Stimulated activated CD4-positive, alpha-beta T cell treated with anti-CD3 and anti-CD28 coated beads, Interleukin-2, amount 100 ng/mL, for 24 hours (primary cell): ENCODE results near the gene PTBP2.

Source experiments
- DNase-seq, 2 donors: peaks; one replicate each; pipeline ENCODE4 v3.0.0-alpha.2; 2020

Gene PTBP2, protein sequence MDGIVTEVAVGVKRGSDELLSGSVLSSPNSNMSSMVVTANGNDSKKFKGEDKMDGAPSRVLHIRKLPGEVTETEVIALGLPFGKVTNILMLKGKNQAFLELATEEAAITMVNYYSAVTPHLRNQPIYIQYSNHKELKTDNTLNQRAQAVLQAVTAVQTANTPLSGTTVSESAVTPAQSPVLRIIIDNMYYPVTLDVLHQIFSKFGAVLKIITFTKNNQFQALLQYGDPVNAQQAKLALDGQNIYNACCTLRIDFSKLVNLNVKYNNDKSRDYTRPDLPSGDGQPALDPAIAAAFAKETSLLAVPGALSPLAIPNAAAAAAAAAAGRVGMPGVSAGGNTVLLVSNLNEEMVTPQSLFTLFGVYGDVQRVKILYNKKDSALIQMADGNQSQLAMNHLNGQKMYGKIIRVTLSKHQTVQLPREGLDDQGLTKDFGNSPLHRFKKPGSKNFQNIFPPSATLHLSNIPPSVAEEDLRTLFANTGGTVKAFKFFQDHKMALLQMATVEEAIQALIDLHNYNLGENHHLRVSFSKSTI

GRCh38 chr1:96721416-96722160 is at the start of gene PTBP2:
Gene PTBP2, plus strand, starts transcription at chr1:96721784. Its CDS starts 81 bp downstream, at chr1:96721865.
- peak; percentile 81 to 84 for DNase-seq

DNA sequence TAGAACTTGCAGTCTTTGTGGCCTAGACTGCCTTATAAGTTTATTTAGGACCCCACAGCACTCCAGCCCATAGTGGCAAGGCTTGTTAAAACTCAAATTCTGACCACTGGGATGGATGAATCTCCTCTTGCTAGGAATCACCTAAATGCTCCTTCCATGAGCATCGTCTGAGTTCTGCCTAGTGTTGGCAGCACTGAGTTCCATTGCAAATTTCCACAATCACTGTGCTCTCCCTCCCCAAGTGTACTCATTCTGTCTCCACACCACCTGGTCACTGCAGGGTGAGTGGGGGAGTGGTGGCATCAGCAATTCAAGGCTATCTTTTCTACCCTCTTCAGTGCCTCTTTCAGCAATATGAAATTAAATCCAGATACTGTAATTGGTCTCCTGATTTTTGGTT is 46.7 kb upstream of the PTBP2 start:
- DNase-seq = no peak

GRCh38 chr1:96682056-96682455 is 39.5 kb upstream of the PTBP2 start:
- no peak for DNase-seq

GRCh38 chr1:96683931-96684330 is 37.7 kb upstream of the PTBP2 start:
- no peak for DNase-seq

- DNase-seq = no peak
Measured at GRCh38 chr1:96684744-96685143, 36.8 kb upstream of the PTBP2 start.

DNA sequence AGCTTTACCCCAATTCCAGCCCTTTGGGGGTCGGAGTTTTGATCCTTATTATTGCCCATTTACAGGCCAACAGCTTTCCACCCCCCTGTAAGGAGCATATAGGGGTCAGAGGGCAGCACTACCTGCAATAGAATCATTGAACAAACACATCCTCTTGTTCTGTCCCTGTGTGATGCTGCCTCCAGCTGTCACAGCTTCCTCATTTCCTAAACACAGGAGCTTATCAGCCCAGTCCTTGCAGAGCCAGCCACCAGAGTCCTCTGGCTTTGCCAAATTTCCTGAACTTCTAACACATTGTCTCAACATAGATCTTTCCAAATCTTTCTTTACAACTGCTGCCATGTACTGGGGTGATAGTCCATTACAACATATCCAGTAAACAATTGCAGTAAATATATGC is 32.8 kb upstream of the PTBP2 start:
- DNase-seq = no peak

GRCh38 chr1:96695954-96696353 is 25.6 kb upstream of the PTBP2 start:
- no peak for DNase-seq

DNA sequence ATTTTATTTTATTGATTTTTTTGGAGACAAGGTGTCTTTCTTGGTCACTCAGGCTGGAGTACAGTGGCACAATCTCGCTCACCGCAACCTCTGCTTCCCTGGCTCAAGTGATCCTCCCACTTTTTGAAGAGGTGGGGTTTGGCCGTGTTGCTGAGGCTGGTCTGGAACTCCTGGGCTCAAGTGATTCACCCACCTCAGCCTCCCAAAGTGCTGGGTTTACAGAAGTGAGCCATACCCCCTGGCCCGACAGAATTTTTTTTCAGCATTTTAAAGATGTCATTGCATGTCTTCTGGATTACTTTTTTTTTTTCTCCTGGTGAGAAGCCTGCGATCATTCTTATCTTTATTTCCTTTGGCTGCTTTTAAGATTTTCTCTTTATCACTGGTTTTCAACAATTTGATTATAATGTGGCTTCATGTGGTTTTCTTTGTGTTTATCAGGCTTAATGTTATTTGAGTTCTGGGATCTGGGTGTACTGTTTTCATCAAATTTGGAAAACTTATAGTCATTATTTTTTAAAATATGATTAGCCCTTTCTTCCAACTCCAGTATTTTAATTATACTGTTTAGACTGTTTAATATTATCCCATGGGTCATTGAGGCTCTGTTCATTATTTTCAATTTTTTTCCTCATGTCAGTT is 23.1 kb upstream of the PTBP2 start:
- no peak for DNase-seq

GRCh38 chr1:96703186-96703585 is 18.4 kb upstream of the PTBP2 start:
- no peak for DNase-seq

GRCh38 chr1:96707023-96707422 is 14.6 kb upstream of the PTBP2 start:
- no peak for DNase-seq

- DNase-seq = no peak
Measured at GRCh38 chr1:96708482-96708881, 13.1 kb upstream of the PTBP2 start.

- no peak for DNase-seq
Measured at GRCh38 chr1:96710708-96711477, 10.7 kb upstream of the PTBP2 start.

GRCh38 chr1:96713649-96714048 is 7.9 kb upstream of the PTBP2 start:
- DNase-seq = no peak

DNA sequence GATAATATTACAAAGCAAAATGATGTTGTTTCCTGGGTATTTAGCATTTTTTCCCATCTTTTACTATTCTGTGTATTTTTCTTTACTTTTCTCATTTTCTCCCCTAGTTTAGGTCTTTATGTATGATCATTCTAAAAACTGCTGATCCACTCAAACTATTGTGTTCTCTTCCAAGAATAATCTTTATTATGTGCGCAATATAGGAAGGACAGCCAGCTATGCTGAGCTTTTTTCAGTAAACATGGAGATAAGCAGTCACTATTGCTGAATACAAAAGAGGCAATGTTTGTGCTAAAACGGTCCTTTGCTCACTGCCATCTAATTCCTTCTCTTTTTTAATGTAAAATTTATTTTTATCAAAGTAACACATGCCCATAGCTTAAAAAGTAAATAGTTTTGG is 6.7 kb upstream of the PTBP2 start:
- DNase-seq = no peak

- DNase-seq = no peak
Measured at GRCh38 chr1:96715482-96715881, 6.1 kb upstream of the PTBP2 start.

GRCh38 chr1:96721053-96721415 is 550 bp upstream of the PTBP2 start:
- DNase-seq = no peak

GRCh38 chr1:96722161-96722922 is 758 bp downstream of the PTBP2 start:
- peak; percentile 56 to 57 for DNase-seq

GRCh38 chr1:96722958-96723357 is 1.4 kb downstream of the PTBP2 start:
- DNase-seq = no peak

- DNase-seq = no peak
Measured at GRCh38 chr1:96723377-96723776, 1.8 kb downstream of the PTBP2 start.

GRCh38 chr1:96723936-96724335 is 2.4 kb downstream of the PTBP2 start:
- no peak for DNase-seq

DNA sequence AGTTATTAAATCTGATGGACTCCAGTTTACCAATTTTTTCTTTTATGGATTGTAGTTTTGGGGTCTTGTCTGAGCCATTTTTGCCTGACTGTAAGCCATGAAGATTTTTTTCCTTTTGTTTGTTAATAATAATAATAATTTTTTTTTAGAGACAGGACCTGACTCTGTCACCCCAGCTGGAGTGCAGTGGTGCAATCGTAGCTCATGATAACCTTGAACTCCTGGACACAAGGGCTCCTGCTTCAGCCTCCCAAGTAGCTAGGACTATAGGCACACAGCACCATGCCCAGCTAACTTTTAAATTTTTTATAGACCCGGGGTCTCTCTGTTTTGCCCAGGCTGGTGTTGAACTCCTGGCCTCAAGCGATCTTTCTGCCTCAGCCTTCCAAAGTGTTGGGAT is 6.3 kb downstream of the PTBP2 start:
- DNase-seq = no peak
